Measurements from ENCODE around the gene APOBR. TPM values are rescaled to one million over a fixed set of nuclear protein-coding genes. Genes with fewer than 3 reads are reported as not detected.

Gene APOBR
- total RNA-seq, 1 experiment from 2014 or later: 0.05 TPM

DNA sequence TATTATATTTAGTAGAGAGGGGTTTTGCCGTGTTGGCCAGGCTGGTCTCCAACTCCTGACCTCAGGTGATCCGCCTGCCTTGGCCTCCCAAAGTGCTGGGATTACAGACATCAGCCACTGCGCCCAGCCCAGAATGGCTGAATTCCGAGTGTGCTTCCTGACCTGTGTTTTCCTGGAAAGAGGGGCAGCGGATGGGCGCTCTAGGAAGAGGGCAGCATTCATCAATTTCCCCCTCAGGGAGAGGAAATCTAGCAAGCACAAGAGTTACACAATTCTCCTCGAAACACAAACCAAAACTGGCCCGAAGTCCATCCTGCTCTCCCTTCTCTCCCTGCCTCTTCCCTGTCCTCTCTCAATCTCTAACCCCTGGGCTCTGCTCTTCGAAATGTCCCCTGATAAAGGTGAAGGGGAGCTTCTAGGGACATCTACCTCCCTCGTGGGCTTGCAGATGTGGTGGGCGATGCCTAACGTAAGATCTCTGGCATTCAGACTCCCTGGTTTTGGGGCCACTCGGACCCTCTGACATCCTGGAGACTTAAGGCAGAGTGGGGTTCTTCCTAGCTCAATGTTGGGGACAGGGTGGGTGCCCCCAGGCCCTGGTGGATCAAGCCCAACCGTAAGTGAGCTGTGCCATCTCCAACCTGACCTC, 11.2 kb downstream of the APOBR start:
- Histone ChIP-seq H4K20me1 (ENCODE audit: insufficient read depth) (no peaks in the 10 kb centered on the region), H3K9ac (ENCODE audit: low read length) (no peak overlapping the region), H3K79me2 (ENCODE audit: insufficient read depth, low read length) (no peaks in the 10 kb centered on the region), H3K27ac (ENCODE audit: low read depth, low read length) (no peak overlapping the region), H3K27me3 (ENCODE audit: insufficient read depth, low read length) (no peaks in the 10 kb centered on the region), H3K9me3 (ENCODE audit: control insufficient read depth in 1 of 2, insufficient read depth in 1 of 2, low read depth in 1 of 2, low read length in 2 of 2) (no peaks in the 10 kb centered on the region), H3K4me3 (replicated peaks in 1 of 2; ENCODE audit: low read depth in 1 of 2, low read length in 2 of 2) (no peak overlapping the region), H3K9me2 (ENCODE audit: insufficient read depth) (no peaks in the 10 kb centered on the region), H2AFZ (ENCODE audit: low read depth, low read length, poor library complexity, severe bottlenecking) (no peak overlapping the region), H3K36me3 (ENCODE audit: control insufficient read depth in 1 of 2, insufficient read depth in 2 of 2, low read length in 2 of 2) (no peaks in the 10 kb centered on the region), H3K4me1 (ENCODE audit: control insufficient read depth in 1 of 2, insufficient read depth in 2 of 2, low read length in 2 of 2) (peaks cover 18 to 28% of the 10 kb centered on the region in 2 experiments), H3K4me2 (ENCODE audit: low read length) (no peak overlapping the region)
- DNase-seq (ENCODE audit: low read depth, low spot score) (no peak), ATAC-seq (no peak)
- BruUV-seq (replicated peaks): no TSS peak
- CTCF ChIA-PET: no interaction called here
- intact Hi-C loops (cut with micrococcal nuclease): no loop called here
- POLR2A ChIA-PET: no interaction called here
- RAD21 ChIA-PET (ENCODE audit: low non-redundant PET in 1 of 2, low total read pairs in 2 of 2, uncharacterized antibody in 2 of 2, unreplicated experiment in 2 of 2): no interaction called here
- TF ChIP-seq ELF1 (IDR thresholded peaks at IDR 0.05; ENCODE audit: borderline replicate concordance, low read depth): no peak
- no peak for TF ChIP-seq FOSL1 (IDR thresholded peaks at IDR 0.05; ENCODE audit: low read depth)
- TF ChIP-seq SIN3A (IDR thresholded peaks at IDR 0.05; ENCODE audit: low read depth): no peak
- TF ChIP-seq MAX (IDR thresholded peaks at IDR 0.05): no peak
- TF ChIP-seq, protein P1, sequence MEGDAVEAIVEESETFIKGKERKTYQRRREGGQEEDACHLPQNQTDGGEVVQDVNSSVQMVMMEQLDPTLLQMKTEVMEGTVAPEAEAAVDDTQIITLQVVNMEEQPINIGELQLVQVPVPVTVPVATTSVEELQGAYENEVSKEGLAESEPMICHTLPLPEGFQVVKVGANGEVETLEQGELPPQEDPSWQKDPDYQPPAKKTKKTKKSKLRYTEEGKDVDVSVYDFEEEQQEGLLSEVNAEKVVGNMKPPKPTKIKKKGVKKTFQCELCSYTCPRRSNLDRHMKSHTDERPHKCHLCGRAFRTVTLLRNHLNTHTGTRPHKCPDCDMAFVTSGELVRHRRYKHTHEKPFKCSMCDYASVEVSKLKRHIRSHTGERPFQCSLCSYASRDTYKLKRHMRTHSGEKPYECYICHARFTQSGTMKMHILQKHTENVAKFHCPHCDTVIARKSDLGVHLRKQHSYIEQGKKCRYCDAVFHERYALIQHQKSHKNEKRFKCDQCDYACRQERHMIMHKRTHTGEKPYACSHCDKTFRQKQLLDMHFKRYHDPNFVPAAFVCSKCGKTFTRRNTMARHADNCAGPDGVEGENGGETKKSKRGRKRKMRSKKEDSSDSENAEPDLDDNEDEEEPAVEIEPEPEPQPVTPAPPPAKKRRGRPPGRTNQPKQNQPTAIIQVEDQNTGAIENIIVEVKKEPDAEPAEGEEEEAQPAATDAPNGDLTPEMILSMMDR (IDR thresholded peaks at IDR 0.05 in 2 of 3, conservative IDR thresholded peaks at IDR 0.05 in 1 of 3; ENCODE audit: borderline replicate concordance in 1 of 3, insufficient read depth in 1 of 3, low read depth in 2 of 3, low read length in 2 of 3): no peak
- no peak for TF ChIP-seq JUND (IDR thresholded peaks at IDR 0.05)
- TF ChIP-seq, protein P2, sequence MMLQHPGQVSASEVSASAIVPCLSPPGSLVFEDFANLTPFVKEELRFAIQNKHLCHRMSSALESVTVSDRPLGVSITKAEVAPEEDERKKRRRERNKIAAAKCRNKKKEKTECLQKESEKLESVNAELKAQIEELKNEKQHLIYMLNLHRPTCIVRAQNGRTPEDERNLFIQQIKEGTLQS (IDR thresholded peaks at IDR 0.05): no peak

DNA sequence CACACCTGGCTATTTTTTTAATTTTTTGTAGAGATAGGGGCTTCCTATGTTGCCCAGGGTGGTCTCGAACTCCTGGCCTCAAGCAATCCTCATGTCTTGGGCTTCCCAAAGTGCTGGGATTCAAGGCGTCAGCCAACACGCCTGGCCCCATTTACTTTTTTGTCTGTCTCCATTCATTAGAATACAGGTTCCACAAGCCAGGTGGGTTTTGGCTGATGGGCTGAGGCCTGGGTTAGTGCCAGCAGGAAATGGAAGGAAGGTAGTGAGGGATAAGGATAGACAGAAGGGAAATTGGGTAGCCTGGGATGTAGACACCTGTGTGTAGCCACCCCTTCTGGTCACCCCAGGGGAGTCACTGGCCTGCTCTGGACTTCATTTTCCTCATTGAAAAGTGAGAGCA, 16.6 kb downstream of the APOBR start:
- Histone ChIP-seq H3K27ac (ENCODE audit: low read depth, low read length) (no peak overlapping the region), H3K27me3 (ENCODE audit: insufficient read depth, low read length) (no peaks in the 10 kb centered on the region), H3K4me1 (ENCODE audit: control insufficient read depth in 1 of 2, insufficient read depth in 2 of 2, low read length in 2 of 2) (peaks cover 0 to 8% of the 10 kb centered on the region in 2 experiments; a peak in 3 of 4 replicates), H3K9me3 (ENCODE audit: control insufficient read depth in 1 of 2, insufficient read depth in 1 of 2, low read depth in 1 of 2, low read length in 2 of 2) (no peaks in the 10 kb centered on the region), H4K20me1 (ENCODE audit: insufficient read depth) (no peaks in the 10 kb centered on the region), H3K9ac (ENCODE audit: low read length) (no peak overlapping the region), H3K79me2 (ENCODE audit: insufficient read depth, low read length) (no peaks in the 10 kb centered on the region), H3K4me3 (replicated peaks in 1 of 2; ENCODE audit: low read depth in 1 of 2, low read length in 2 of 2) (no peak overlapping the region), H2AFZ (ENCODE audit: low read depth, low read length, poor library complexity, severe bottlenecking) (no peak overlapping the region), H3K36me3 (ENCODE audit: control insufficient read depth in 1 of 2, insufficient read depth in 2 of 2, low read length in 2 of 2) (no peaks in the 10 kb centered on the region), H3K9me2 (ENCODE audit: insufficient read depth) (no peaks in the 10 kb centered on the region), H3K4me2 (ENCODE audit: low read length) (no peak overlapping the region)
- ATAC-seq: no peak
- no peak for DNase-seq (ENCODE audit: low read depth, low spot score)
- ChIA-PET RAD21 (ENCODE audit: low non-redundant PET in 1 of 2, low total read pairs in 2 of 2, uncharacterized antibody in 2 of 2, unreplicated experiment in 2 of 2) (no interaction called here), POLR2A (no interaction called here), CTCF (no interaction called here)
- TF ChIP-seq ZFX (IDR thresholded peaks at IDR 0.05) (no peak), TCF7L2 (IDR thresholded peaks at IDR 0.05; ENCODE audit: borderline replicate concordance, extremely low read depth, insufficient read depth, insufficient read length) (no peak), YY1 (IDR thresholded peaks at IDR 0.05; ENCODE audit: extremely low read depth, insufficient replicate concordance, low read depth, low read length) (no peak), ELF1 (IDR thresholded peaks at IDR 0.05; ENCODE audit: borderline replicate concordance, low read depth) (no peak), POLR2AphosphoS5 (IDR thresholded peaks at IDR 0.05; ENCODE audit: low read depth, low read length) (no peak), SRF (IDR thresholded peaks at IDR 0.05; ENCODE audit: low read depth) (no peak), FOSL1 (IDR thresholded peaks at IDR 0.05; ENCODE audit: low read depth) (no peak), ZNF274 (IDR thresholded peaks at IDR 0.05; ENCODE audit: low read depth, low read length) (no peak), MAX (IDR thresholded peaks at IDR 0.05) (no peak), POLR2A (IDR thresholded peaks at IDR 0.05; ENCODE audit: borderline replicate concordance, extremely low read depth, insufficient read depth, insufficient read length) (no peak), SIN3A (IDR thresholded peaks at IDR 0.05; ENCODE audit: low read depth) (no peak), EZH2phosphoT487 (IDR thresholded peaks at IDR 0.05; ENCODE audit: borderline replicate concordance) (no peak)
- TF ChIP-seq, protein P1 (IDR thresholded peaks at IDR 0.05 in 2 of 3, conservative IDR thresholded peaks at IDR 0.05 in 1 of 3; ENCODE audit: borderline replicate concordance in 1 of 3, insufficient read depth in 1 of 3, low read depth in 2 of 3, low read length in 2 of 3): no peak
- BruUV-seq (replicated peaks): no TSS peak
- intact Hi-C loops (cut with micrococcal nuclease): no loop called here
